GM21447 (cell line): Measurements from ENCODE around the gene NUDCD3.

Source experiments
- ATAC-seq: cut with Tn5 transposase; IDR thresholded peaks from one replicate; pipeline ENCODE4 v1.9.1; 2021; ENCODE audit not compliant: unreplicated experiment

The NUDCD3 gene

GRCh38 chr7:44482502-44483485, 7.7 kb downstream of the NUDCD3 start:
- no peak for ATAC-seq

GRCh38 chr7:44477938-44478337, 12.5 kb downstream of the NUDCD3 start:
- ATAC-seq, result no peak

GRCh38 chr7:44477063-44477830, 13.2 kb downstream of the NUDCD3 start:
- ATAC-seq, result peak; percentile 71

GRCh38 chr7:44476313-44476712, 14.1 kb downstream of the NUDCD3 start:
- ATAC-seq, result no peak

- ATAC-seq, result no peak
Measured at GRCh38 chr7:44473295-44473694, 17.2 kb downstream of the NUDCD3 start.

GRCh38 chr7:44472843-44473242, 17.6 kb downstream of the NUDCD3 start:
- no peak for ATAC-seq

GRCh38 chr7:44471850-44472249, 18.6 kb downstream of the NUDCD3 start:
- ATAC-seq, result no peak

- ATAC-seq, result no peak
Measured at GRCh38 chr7:44471436-44471835, 19.0 kb downstream of the NUDCD3 start.

GRCh38 chr7:44470628-44471245, 19.7 kb downstream of the NUDCD3 start:
- ATAC-seq, result no peak

GRCh38 chr7:44470135-44470479, 20.4 kb downstream of the NUDCD3 start:
- no peak for ATAC-seq

GRCh38 chr7:44469461-44470134, 20.9 kb downstream of the NUDCD3 start:
- ATAC-seq, result no peak

GRCh38 chr7:44467217-44467548, 23.3 kb downstream of the NUDCD3 start:
- no peak for ATAC-seq

GRCh38 chr7:44466300-44467216, 23.9 kb downstream of the NUDCD3 start:
- no peak for ATAC-seq

GRCh38 chr7:44465490-44465889, 25.0 kb downstream of the NUDCD3 start:
- ATAC-seq, result no peak

GRCh38 chr7:44463169-44463808, 27.2 kb downstream of the NUDCD3 start:
- no peak for ATAC-seq

GRCh38 chr7:44461387-44461786, 29.1 kb downstream of the NUDCD3 start:
- no peak for ATAC-seq

- ATAC-seq, result peak; percentile 98
Measured at GRCh38 chr7:44460325-44460724, 30.1 kb downstream of the NUDCD3 start.

- ATAC-seq, result no peak
Measured at GRCh38 chr7:44455155-44455554, 35.3 kb downstream of the NUDCD3 start.

- no peak for ATAC-seq
Measured at GRCh38 chr7:44454348-44454747, 36.1 kb downstream of the NUDCD3 start.

GRCh38 chr7:44451123-44451522, 39.3 kb downstream of the NUDCD3 start:
- no peak for ATAC-seq
